MCF 10A (cell line): ENCODE measurements around the gene CCDC13. TPM values are rescaled to one million over a fixed set of nuclear protein-coding genes. Genes with fewer than 3 reads are reported as not detected.

Experiments
- BruUV-seq: library from RNA; stranded (reverse); fragments of 400-500 nt; replicated peaks from 2 replicates; lab custom pipeline; 2021; lab: Mats Ljungman, UMichigan
- CTCF ChIA-PET: fragments of 300-600 bp; sonication (Branson Sonifier 250); formaldehyde crosslinking; extraction: SDS; loops from one replicate; lab custom pipeline; 2021; ENCODE audit warnings: antibody characterized with exemption, inconsistent platforms; lab: Yijun Ruan, JAX
- POLR2A ChIA-PET: fragments of 300-600, 350-650 bp; sonication (Branson Sonifier 250); formaldehyde crosslinking; extraction: SDS; loops from one replicate; lab custom pipeline; 2020; ENCODE audit warnings: antibody characterized with exemption, inconsistent platforms; lab: Yijun Ruan, JAX
- DNase-seq: peaks from one replicate; pipeline ENCODE4 v3.0.0-alpha.2; 2018; ENCODE audit not compliant: unreplicated experiment
- H3K27ac Mint-ChIP-seq: one replicate; pipeline ENCODE4 v1.8.0; 2022; ENCODE audit warnings: mild to moderate bottlenecking, low read depth, mixed read lengths; ENCODE audit not compliant: unreplicated experiment
- H3K27me3 Mint-ChIP-seq: one replicate; pipeline ENCODE4 v1.8.0; 2022; ENCODE audit warnings: mixed read lengths; ENCODE audit not compliant: insufficient read depth, unreplicated experiment
- H3K36me3 Mint-ChIP-seq: one replicate; pipeline ENCODE4 v1.8.0; 2022; ENCODE audit warnings: mild to moderate bottlenecking, moderate library complexity, mixed read lengths; ENCODE audit not compliant: insufficient read depth, unreplicated experiment
- H3K4me1 Mint-ChIP-seq: one replicate; pipeline ENCODE4 v1.8.0; 2022; ENCODE audit warnings: mixed read lengths; ENCODE audit not compliant: insufficient read depth, unreplicated experiment
- H3K4me3 Mint-ChIP-seq: one replicate; pipeline ENCODE4 v1.8.0; 2022; ENCODE audit warnings: mild to moderate bottlenecking, moderate library complexity, mixed read lengths; ENCODE audit not compliant: unreplicated experiment
- H3K9me3 Mint-ChIP-seq: one replicate; pipeline ENCODE4 v1.8.0; 2022; ENCODE audit warnings: mixed read lengths; ENCODE audit not compliant: unreplicated experiment
- CTCF ChIP-seq: fragments of 200-600 bp; IDR thresholded peaks from one replicate; pipeline ENCODE4 v1.8.0; 2022; ENCODE audit warnings: antibody characterized with exemption, mild to moderate bottlenecking; ENCODE audit not compliant: unreplicated experiment
- intact Hi-C: fragments of 100-400 bp; cut with micrococcal nuclease; formaldehyde crosslinking; loops from 2 replicates; pipeline ENCODE4 v1.14.1; 2022
- total RNA-seq: library from RNA; stranded (reverse); gene quantifications from 2 replicates; pipeline ENCODE4 v1.2.3, GENCODE V29; 2022

The CCDC13 gene
- total RNA-seq, 1 experiment from 2014 or later: 1.1 TPM

- intact Hi-C loops: loop anchor here (5.0 kb wide), 1 partner anchor 34 kb away; no protein-coding TSS in a partner anchor
- Mint-ChIP-seq H3K36me3 (peaks cover 32% of the 10 kb centered on the region), H3K4me3 (peak overlapping the region; percentile 92), H3K9me3 (no peaks in the 10 kb centered on the region), H3K27me3 (no peaks in the 10 kb centered on the region), H3K27ac (peak overlapping the region; percentile 90), H3K4me1 (peaks cover 22% of the 10 kb centered on the region)
- POLR2A ChIA-PET: interaction anchor here (0.7 to 7.3 kb wide), 21 partner anchors 9 to 643 kb away, joined by 3 to 104 read pairs (median 8); partner anchors contain the start of genes NKTR, SEC22C and SS18L2
- TSS peak; percentile 27 for BruUV-seq
- DNase-seq: no peak
- CTCF ChIA-PET: interaction anchor here (0.7 to 0.9 kb wide), 3 partner anchors 9 to 19 kb away, joined by 3 to 6 read pairs (median 3); no protein-coding TSS in a partner anchor
- no peak for TF ChIP-seq CTCF
Measured at GRCh38 chr3:42802876-42803413, 29.9 kb upstream of the CCDC13 start.

DNA sequence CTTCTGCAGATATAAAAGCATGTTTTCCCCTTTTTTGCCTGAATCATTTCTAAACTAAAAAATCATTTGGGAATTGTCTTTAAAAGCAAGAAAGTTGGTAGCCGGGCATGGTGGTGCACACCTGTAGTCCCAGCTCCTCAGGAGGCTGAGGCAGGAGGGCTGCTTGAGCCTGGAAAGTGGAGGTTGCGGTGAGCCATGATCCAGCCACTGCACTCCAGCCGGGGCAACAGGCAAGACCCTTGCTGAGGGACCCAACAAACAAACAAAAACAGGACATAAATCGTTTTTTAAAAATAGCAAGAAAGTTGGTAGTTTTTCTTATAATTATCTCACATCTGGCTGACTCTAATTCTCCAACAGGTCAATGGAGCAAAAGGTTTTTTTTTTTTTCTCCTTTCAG, 28.7 kb upstream of the CCDC13 start:
- TF ChIP-seq CTCF: no peak
- H3K27ac Mint-ChIP-seq: peak overlapping the region; percentile 90
- no TSS peak for BruUV-seq
- POLR2A ChIA-PET: interaction anchor here (0.8 to 6.8 kb wide), 7 partner anchors 8 to 30 kb away, joined by 5 to 78 read pairs (median 16); no protein-coding TSS in a partner anchor
- H3K9me3 Mint-ChIP-seq: no peaks in the 10 kb centered on the region
- H3K36me3 Mint-ChIP-seq: peaks cover 32% of the 10 kb centered on the region
- H3K4me3 Mint-ChIP-seq: peak overlapping the region; percentile 92
- CTCF ChIA-PET: no interaction called here
- intact Hi-C loops: loop anchor here (5.0 kb wide), 1 partner anchor 36 kb away; no protein-coding TSS in a partner anchor
- H3K27me3 Mint-ChIP-seq: no peaks in the 10 kb centered on the region
- peaks cover 22% of the 10 kb centered on the region for H3K4me1 Mint-ChIP-seq
- no peak for DNase-seq

GRCh38 chr3:42801048-42801620, 28.1 kb upstream of the CCDC13 start:
- no peaks in the 10 kb centered on the region for H3K9me3 Mint-ChIP-seq

More at GRCh38 chr3:42801048-42801620, 28.1 kb upstream of the CCDC13 start:
- TF ChIP-seq CTCF: no peak
- DNase-seq: no peak
- ChIA-PET CTCF (interaction anchor here (1.0 to 1.6 kb wide), 2 partner anchors 18 to 28 kb away, joined by 4 read pairs; no protein-coding TSS in a partner anchor), POLR2A (interaction anchor here (0.7 to 6.8 kb wide), 7 partner anchors 13 to 60 kb away, joined by 3 to 78 read pairs (median 5); no protein-coding TSS in a partner anchor)
- Mint-ChIP-seq H3K27ac (no peak overlapping the region), H3K4me1 (peaks cover 22% of the 10 kb centered on the region), H3K36me3 (peaks cover 32% of the 10 kb centered on the region), H3K4me3 (no peak overlapping the region), H3K27me3 (no peaks in the 10 kb centered on the region)
- no TSS peak for BruUV-seq
- intact Hi-C loops: loop anchor here (5.0 kb wide), 1 partner anchor 36 kb away; no protein-coding TSS in a partner anchor
